Smooth muscle cell (in vitro differentiated cells): ENCODE measurements around the gene SH2D4B. TPM values are rescaled to one million over a fixed set of nuclear protein-coding genes. Genes with fewer than 3 reads are reported as not detected.

Experiments used
- DNase-seq: peaks from one replicate; lab custom pipeline; 2025; ENCODE audit not compliant: unreplicated experiment; lab: John Stamatoyannopoulos, UW
- H2AFZ ChIP-seq: fragments of 200-600 bp; sonication (generic); 2 replicates; pipeline ENCODE4 v1.6.0; 2016; ENCODE audit warnings: antibody characterized with exemption, low read depth, mild to moderate bottlenecking
- H3F3A ChIP-seq: fragments of 200-600 bp; sonication (generic); 2 replicates; pipeline ENCODE4 v1.6.0; 2017; ENCODE audit warnings: antibody characterized with exemption, low read depth
- H3K27ac ChIP-seq: fragments of 200-600 bp; sonication (generic); 2 replicates; pipeline ENCODE4 v1.5.1; 2016; ENCODE audit warnings: low read depth, mild to moderate bottlenecking
- H3K27me3 ChIP-seq: fragments of 200-600 bp; sonication (generic); 2 replicates; pipeline ENCODE4 v1.6.1; 2016; ENCODE audit warnings: low read depth, mild to moderate bottlenecking
- H3K36me3 ChIP-seq: fragments of 200-600 bp; sonication (generic); 2 replicates; pipeline ENCODE4 v1.5.1; 2016; ENCODE audit warnings: low read depth
- H3K4me1 ChIP-seq: fragments of 200-600 bp; sonication (generic); 2 replicates; pipeline ENCODE4 v1.5.1; 2016; ENCODE audit warnings: low read depth
- H3K4me2 ChIP-seq: fragments of 200-600 bp; sonication (generic); 2 replicates; pipeline ENCODE4 v1.6.0; 2016; ENCODE audit warnings: mild to moderate bottlenecking
- H3K4me3 ChIP-seq: fragments of 200-600 bp; sonication (generic); 2 replicates; pipeline ENCODE4 v1.5.1; 2016; ENCODE audit warnings: mild to moderate bottlenecking
- H3K79me2 ChIP-seq: fragments of 200-600 bp; sonication (generic); 2 replicates; pipeline ENCODE4 v1.6.0; 2016; ENCODE audit warnings: low read depth, mild to moderate bottlenecking
- H3K9ac ChIP-seq: fragments of 200-600 bp; sonication (generic); 2 replicates; pipeline ENCODE4 v1.6.0; 2016; ENCODE audit warnings: low read depth
- H3K9me3 ChIP-seq: fragments of 200-600 bp; sonication (generic); replicated peaks from 2 replicates; pipeline ENCODE4 v1.5.1; 2016; ENCODE audit warnings: low read depth
- H4K20me1 ChIP-seq: fragments of 200-600 bp; sonication (generic); 2 replicates; pipeline ENCODE4 v1.6.0; 2016; ENCODE audit warnings: low read depth
- whole genome bisulfite sequencing: methylation state at CpG from one replicate; pipeline ENCODE4 v1.1.7; 2016; ENCODE audit warnings: low lambda C conversion rate; 5-methylcytosine and 5-hydroxymethylcytosine counted together
- polyA plus RNA-seq: library from polyadenylated mRNA; unstranded; fragments of >200 nt; fragmentation: Nextera tagmentation; extraction: Ambion mirVana; gene quantifications from 2 replicates; pipeline ENCODE4 v1.2.1, GENCODE V29; 2016
- total RNA-seq: library from RNA; depleted of rRNA; stranded (reverse); fragments of >200 nt; gene quantifications from 2 replicates; pipeline ENCODE4 v1.2.3, GENCODE V29; 2014
- TF ChIP-seq, protein P1 (sequence below): fragments of 200-600 bp; sonication (generic); IDR thresholded peaks from 2 replicates; pipeline ENCODE4 v1.5.1; 2017; ENCODE audit warnings: borderline replicate concordance, mild to moderate bottlenecking, antibody characterized with exemption; ENCODE audit not compliant: insufficient read depth, poor library complexity, severe bottlenecking

Gene SH2D4B
- total and polyA plus RNA-seq, 2 experiments from 2014 or later: 0.13 TPM; not detected in 1

GRCh38 chr10:80504158-80504811, 33.4 kb upstream of the SH2D4B start:
- Histone ChIP-seq H3K27ac (peak overlapping the region; percentile 99), H3K4me2 (no peak overlapping the region), H3K9me3 (no peaks in the 10 kb centered on the region), H3K27me3 (no peaks in the 10 kb centered on the region), H3F3A (peaks cover 35% of the 10 kb centered on the region), H3K4me3 (no peak overlapping the region), H3K79me2 (peaks cover 38% of the 10 kb centered on the region), H4K20me1 (peaks cover 4% of the 10 kb centered on the region), H2AFZ (no peak overlapping the region), H3K9ac (no peak overlapping the region), H3K4me1 (peaks cover 59% of the 10 kb centered on the region), H3K36me3 (no peaks in the 10 kb centered on the region)
- TF ChIP-seq, protein P1, sequence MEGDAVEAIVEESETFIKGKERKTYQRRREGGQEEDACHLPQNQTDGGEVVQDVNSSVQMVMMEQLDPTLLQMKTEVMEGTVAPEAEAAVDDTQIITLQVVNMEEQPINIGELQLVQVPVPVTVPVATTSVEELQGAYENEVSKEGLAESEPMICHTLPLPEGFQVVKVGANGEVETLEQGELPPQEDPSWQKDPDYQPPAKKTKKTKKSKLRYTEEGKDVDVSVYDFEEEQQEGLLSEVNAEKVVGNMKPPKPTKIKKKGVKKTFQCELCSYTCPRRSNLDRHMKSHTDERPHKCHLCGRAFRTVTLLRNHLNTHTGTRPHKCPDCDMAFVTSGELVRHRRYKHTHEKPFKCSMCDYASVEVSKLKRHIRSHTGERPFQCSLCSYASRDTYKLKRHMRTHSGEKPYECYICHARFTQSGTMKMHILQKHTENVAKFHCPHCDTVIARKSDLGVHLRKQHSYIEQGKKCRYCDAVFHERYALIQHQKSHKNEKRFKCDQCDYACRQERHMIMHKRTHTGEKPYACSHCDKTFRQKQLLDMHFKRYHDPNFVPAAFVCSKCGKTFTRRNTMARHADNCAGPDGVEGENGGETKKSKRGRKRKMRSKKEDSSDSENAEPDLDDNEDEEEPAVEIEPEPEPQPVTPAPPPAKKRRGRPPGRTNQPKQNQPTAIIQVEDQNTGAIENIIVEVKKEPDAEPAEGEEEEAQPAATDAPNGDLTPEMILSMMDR: no peak
- 83% methylated on average over 7 of the region's 7 CpGs for WGBS
- DNase-seq: no peak

- Histone ChIP-seq H3K9me3 (no peaks in the 10 kb centered on the region), H3K4me3 (no peak overlapping the region), H3K36me3 (no peaks in the 10 kb centered on the region), H3K27ac (peak overlapping the region; percentile 99), H3K4me1 (peaks cover 55% of the 10 kb centered on the region), H2AFZ (no peak overlapping the region), H3F3A (peaks cover 28% of the 10 kb centered on the region), H3K9ac (peak overlapping the region; percentile 87), H4K20me1 (peaks cover 4% of the 10 kb centered on the region), H3K27me3 (no peaks in the 10 kb centered on the region), H3K4me2 (no peak overlapping the region), H3K79me2 (peaks cover 36% of the 10 kb centered on the region)
- 76% methylated on average over 5 of the region's 5 CpGs for WGBS
- TF ChIP-seq, protein P1: no peak
- no peak for DNase-seq
Observed at GRCh38 chr10:80504897-80505465, 32.7 kb upstream of the SH2D4B start.

GRCh38 chr10:80506189-80506575, 31.5 kb upstream of the SH2D4B start:
- DNase-seq: no peak
- Histone ChIP-seq H3F3A (peaks cover 20% of the 10 kb centered on the region), H3K9me3 (no peaks in the 10 kb centered on the region), H2AFZ (no peak overlapping the region), H3K9ac (peak overlapping the region; percentile 87), H3K4me2 (peak overlapping the region; percentile 49), H4K20me1 (peaks cover 4% of the 10 kb centered on the region), H3K4me3 (no peak overlapping the region), H3K27me3 (no peaks in the 10 kb centered on the region), H3K27ac (peak overlapping the region; percentile 99), H3K36me3 (no peaks in the 10 kb centered on the region), H3K4me1 (peaks cover 54% of the 10 kb centered on the region), H3K79me2 (peaks cover 25% of the 10 kb centered on the region)
- TF ChIP-seq, protein P1: no peak
- 19% methylated on average over 6 of the region's 6 CpGs for WGBS
